SW 1271 (cell line): Measurements from ENCODE around the gene EBLN1.

Experiments used
- DNase-seq, 2 experiments: peaks; one replicate each; lab custom pipeline; 2025; lab: John Stamatoyannopoulos, UW

The EBLN1 gene

DNA sequence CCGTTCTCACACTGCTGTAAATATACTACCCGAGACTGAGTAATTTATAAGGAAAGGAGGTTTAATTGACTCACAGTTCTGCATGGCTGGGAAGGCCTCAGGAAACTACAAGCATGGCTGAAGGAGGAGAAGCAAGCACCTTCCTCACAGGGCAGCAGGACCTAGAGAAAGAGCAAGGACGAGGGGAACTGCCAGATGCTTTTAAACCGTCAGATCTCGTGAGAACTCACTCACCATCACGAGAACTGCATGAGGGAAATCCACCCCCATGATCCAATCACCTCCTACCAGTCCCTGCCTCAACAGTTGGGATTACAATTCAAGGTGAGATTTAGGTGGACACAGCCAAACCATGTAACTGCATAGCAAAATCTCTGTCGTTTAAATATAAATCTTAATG is at the start of gene EBLN1:
TSS of gene EBLN1 (minus strand) at position 174 of the 400 bp plus-strand sequence. CDS start 8,032 bp downstream, outside the sequence.
- DNase-seq = no peak

DNA sequence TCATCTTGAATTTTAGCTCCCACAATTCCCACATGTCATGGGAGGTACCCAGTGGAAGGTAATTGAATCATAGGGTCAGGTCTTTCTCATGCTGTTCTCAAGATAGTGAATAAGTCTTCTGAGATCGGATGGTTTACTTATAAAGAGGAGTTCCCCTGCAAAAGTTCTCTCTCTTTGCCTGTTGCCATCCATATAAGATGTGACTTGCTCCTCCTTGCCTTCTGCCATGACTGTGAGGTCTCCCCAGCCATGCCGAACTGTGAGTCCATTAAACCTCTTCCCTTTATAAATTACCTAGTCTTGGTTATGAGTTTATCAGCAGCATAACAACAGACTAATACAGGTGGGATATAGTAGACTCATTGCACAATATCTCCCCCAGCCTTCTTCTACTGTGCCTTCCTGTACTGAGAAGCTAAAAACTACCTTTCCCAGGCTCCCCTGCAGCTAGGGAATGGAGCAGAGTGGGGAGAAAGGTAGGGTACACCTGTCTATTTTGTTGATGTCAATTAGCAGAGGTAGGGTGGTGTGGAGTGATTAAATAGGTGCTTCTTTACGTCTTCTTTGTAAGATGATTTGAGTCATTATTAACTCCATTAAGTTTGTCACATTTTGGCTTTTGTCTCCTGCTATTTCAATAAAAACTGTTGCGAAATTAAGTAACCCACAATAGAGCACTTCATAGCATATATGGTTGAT is 48.2 kb upstream of the EBLN1 start:
- no peak for DNase-seq

DNA sequence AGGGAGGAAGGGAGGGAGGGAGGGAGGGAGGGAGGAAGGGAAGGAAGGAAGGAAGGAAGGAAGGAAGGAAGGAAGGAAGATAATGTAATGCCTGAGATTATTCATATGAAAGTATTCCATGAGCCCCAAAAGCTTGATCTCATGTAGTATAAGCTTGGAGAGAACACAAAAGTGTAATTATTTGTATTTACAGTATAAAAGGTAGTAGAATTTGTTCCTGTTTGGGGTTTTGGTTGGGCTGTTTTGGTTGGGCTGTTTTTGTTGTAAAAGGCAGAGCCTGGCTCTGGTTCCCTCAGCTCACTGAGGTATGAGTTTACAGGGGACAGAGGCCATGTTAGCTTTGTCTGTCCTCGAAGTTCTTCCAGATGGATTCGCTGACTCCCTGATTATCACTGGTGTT is 45.3 kb upstream of the EBLN1 start:
- no peak for DNase-seq

DNA sequence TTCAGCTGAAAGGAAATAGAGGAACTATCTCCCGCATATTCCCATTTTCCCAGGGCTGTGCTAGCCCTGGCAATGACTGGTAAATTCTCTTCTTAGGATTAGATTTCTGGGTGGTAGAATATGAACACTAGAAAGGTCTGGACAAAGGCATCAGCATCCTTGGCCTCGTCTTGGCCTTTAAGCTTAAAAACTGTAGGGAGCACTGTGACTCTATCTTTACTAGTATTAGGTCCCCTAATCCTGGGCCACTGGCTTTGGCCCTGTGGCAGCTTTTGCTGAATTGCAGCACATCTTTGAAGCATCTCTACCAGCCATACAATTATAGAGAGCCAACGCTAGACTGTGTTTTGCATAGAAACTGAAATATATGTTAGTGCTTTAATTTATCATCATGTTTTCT is 41.5 kb upstream of the EBLN1 start:
- no peak for DNase-seq

DNA sequence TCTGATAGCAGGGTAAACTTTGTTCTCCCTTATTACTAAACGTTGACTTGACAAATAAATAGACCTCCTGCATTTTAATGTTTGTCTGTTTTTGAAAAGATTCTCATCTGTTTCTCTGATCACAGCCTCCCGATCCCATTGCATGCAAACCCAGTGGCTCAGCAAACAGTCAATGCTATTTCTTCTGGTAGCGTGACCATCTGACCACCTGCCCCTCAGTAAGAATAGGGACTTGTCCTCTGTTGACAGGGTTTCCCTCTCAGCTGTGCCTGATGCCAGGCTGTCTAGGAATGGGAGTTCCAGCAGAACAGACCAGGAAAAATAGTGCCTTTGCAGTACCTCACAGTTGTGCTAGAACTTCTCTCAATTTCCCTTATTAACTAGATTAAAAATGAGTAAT is 40.7 kb upstream of the EBLN1 start:
- DNase-seq = no peak

DNA sequence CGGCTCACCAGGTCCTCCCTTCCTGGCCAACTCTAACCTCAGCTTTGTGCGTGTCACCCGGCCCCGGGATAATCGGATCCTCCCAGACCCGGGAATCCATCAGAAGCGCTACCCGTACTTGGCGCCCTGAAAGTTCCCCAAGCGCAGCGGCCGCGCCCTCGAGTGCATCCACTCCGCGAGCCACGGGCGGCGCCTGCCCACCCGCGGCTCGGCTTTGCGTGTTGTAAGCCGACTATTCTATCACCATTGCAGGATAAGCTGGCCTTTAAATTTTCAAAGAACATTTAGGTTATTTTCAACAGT is 35.7 kb upstream of the EBLN1 start:
- no peak for DNase-seq

DNA sequence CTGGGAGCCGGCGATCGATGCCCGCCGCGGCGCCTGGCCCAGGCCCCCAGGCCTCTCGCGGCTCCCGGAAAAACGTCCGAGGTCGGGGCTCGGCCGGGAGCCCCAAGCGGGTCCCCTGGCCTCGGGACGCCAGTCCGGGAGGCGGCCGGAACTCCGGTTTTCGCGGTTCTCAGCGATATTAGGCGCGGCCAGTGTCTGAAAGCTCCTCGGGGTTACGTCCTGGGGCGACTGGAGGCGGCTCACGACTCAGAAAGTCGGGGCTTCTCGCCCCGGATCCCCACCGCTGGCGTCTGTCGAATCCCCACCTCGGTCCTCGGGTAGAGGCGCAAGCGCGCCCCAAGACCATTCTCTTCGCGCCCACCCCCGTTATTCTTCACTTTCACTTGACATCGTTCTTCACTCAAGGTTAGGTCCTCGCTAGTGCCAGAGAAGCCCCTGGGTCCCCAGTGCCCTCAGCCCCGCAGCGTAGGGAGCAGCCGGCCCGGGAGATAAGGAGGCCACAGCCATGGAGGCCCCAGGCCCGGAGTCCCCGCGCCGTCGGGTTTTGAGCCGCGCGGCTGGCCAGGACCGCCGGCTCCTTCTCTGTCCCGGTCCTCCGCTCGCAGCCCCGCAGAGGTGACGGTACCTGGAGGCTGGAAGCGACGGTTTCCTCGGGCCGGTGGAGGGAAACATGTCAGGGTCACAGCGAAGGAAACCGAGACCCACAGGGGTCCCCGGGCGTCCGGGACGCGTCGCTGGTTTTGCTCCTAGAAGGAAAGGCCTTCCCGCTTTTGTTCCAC is 35.2 kb upstream of the EBLN1 start:
- no peak for DNase-seq

DNA sequence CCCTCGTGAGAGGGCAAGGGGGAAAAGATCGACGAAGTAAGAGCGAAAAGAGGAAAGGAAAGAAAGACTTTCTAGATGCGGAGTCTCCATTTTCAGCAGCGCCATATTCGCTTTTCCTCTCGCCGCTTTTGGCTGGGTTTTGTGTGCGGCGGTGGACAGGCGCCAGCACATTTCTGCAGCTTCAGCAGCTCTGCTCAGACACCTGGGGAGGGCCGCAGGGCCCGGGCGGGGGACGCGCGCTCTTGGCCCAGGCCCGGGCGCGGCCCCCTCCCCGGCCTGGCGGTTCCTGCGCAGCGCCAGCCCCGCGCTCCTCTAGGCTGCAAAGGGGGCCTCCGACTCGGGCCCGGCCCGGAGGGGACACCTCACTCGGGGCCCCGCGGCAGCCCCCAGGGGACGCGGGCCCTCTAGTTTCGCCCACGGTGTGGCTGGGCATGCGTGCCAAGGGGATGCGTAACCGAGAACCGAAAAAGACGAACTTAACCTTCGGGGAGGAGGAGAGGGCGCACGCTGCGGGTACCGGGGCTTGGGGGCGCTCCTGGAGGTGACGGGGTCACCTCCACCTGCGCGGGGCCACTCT is 34.5 kb upstream of the EBLN1 start:
- DNase-seq = no peak

DNA sequence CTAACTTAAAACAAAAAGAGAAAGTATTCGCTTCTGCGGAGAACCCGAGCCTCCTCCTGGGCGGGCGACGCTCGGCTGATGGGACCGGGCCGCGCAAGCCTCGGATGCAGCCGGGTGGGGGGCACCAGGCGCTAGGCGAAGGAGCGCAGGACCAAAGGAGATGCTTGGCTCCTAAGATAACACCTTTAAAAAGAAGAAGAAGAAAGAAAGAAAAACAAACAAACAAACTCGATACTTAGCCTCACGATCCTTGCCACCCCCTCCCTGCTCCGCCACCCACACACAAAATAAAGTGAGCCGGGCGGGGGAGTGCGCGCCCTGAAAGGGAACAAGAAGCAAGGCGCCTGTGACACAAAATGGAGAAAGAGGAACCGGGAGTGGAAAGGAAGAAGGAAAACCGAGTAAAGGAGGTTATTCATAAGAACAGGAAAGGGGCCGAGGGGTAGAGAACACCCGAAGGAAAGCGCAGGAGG is 34.0 kb upstream of the EBLN1 start:
- no peak for DNase-seq

DNA sequence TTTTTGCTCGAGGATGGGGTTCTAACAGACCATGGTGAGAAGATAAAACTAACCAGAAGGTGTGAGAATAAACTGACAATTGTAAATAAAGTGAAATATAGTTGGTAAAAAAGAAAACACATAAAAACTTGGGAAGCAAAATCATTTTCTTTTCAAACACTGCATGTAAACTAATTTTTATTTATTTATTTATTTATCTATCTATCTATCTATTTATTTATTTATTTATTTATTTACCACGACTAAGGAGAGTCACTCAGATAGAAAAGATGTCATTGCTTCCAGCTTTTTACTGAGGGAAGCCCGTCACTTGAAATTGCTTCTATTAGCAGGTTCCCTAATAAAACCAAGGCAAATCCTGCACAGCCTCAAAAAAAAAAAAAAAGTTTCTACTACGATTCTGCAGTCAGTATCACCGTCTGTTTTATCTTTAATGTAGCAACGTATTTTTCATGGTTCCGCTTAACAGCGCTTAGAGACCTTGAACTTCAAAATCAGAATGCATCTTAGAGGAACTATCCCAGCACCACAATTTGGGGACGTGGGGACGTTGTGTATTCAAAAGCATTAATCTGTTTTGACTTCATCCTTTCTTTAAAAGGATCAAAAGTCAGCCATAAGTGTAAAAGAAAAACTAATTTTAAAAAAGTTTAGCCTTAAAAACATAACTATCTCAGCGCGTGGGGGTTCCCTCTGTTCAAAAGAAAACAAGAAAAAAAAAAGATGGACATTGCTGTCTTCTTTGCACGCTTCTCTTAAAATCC is 33.3 kb upstream of the EBLN1 start:
- DNase-seq = no peak

DNA sequence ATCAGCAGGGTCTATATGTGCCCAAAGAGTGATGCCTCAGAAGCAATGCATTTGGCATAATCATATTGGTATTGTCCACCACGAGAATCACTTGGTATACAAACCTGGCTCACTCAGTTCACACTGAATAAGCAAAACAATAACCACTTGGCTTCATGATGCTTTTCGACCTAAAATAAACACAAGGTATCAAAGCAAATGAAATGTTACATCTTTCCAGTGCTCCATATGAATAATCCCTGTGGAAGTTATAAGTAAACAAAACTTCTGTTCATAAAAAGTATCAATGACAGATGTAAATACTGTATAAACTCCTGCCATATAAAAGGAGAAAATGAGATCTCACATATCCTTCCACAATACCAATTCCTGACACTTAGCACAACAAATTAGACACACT is 29.8 kb upstream of the EBLN1 start:
- DNase-seq = no peak

DNA sequence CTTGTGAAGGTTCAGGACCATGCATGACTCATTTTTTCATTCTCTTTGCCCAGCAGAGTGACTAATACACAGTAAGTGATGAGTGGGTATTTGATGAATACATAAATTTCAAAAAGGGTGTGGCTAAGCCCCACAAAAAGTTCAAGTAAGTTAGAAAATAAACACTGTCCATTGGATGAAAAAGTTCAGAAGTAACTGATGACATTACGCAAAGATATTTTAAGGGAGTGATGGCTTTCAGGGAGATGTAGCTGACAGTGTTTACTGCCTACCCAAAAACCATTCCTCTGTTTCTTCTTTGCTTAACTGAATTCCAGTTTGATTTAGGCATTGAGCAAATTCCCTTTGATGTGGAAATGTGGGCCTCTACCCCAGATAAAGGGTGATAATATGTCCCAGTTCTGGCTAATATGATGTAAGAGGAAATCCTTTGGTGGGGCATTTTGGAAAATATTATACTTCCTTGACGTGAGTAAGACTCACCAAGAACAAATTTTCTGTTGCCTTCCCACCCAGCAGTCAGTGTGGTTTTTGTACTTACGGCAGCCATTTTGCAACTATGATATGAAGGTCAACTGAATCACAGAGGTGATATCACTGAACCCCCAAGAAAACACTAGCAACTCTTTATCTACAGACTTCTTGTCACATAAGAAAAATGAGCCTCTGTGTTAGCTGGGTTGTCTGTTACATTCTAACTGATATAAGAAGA is 29.0 kb upstream of the EBLN1 start:
- DNase-seq = peak; percentile 62 to 78

DNA sequence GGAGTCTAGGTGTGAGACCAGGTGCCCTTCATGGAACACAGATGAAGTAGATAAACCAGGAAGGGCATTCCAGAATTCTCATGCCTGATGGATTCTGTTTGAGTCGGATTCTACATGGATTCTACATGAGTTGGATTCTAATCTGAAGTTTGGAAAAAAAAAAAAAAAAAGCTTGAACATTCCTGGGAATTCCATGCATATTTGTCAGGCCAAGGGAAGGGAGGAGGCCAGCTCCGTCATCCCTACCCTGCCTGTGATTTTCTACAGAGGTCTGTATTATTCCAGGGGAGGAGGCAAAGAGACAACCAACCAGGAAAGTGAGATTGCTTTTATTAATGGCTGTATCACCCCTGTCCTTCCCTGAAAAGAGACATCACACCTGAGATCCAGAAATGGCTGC is 27.8 kb upstream of the EBLN1 start:
- DNase-seq = peak; percentile 3 to 65

DNA sequence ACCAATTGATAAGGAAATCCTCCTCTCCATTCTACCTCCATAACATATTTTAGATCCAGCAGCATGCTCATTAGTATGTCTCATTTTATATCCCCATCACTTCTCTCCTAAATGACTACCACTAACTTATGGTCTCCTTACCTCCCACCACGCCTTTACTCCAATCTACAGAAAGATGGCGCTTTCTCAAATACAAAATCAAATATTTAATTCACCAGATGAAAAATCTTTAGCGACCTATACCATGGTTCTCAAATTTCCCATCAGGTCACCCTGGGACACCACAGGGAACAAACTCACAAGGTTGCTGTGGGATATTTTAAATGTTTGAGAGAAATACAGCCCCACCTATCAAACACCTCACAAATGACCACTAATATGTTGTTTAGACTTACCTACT is 27.0 kb upstream of the EBLN1 start:
- DNase-seq = no peak

DNA sequence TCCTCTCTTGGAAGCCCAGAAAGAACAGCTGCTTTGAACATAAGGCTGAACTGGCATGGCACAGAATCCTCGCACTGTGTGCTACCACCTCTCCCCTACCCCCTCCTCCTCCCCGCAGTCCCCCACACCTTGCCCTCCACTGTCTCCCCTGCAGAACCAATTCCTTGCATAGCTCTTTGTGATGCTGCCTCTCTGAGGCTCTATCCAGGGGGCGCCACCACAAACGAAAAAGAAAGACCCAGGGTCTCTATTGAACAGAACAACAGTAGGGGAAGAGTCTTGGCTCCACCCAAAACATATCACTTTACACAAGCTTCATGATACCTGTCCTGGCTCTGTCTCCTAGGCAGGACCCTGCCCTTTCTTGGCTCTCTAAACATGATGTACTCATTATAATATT is 26.2 kb upstream of the EBLN1 start:
- no peak for DNase-seq

DNA sequence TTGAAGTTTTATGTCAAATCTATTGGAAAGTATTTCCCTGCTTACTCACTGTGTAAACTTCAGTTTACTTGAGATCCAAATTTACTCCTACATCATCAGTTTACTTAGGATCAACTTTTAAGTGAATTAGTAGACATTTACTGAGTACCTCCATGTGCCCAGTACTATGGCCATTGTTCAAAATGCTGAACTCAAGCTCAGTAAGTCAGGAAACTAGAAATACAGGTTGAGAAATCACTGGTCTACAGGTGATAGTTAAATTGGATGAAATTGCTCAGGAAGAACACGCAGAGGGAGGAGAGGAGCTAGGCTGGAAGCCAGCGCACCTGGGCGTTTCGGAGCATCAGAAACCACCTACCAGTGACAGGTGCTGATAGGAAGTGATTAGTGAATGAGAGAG is 25.5 kb upstream of the EBLN1 start:
- DNase-seq = no peak

DNA sequence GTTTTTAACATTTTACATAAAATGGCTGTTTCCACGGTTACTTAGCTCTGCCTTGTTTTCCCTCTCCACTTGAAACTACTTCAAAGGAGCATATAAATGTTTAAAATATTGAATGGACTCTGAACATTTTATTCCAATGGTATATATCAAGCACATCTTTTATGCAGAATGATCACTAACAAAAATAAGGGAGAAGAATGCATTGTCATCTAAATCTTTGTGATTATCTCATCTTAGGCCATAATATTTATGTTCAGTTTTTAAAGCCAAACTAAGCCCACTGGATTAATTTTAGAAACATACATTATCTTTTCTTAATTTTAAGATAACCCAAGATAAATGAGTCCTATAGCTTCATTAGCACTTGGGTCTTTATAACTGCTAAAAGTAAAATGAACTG is 13.4 kb upstream of the EBLN1 start:
- DNase-seq = no peak

DNA sequence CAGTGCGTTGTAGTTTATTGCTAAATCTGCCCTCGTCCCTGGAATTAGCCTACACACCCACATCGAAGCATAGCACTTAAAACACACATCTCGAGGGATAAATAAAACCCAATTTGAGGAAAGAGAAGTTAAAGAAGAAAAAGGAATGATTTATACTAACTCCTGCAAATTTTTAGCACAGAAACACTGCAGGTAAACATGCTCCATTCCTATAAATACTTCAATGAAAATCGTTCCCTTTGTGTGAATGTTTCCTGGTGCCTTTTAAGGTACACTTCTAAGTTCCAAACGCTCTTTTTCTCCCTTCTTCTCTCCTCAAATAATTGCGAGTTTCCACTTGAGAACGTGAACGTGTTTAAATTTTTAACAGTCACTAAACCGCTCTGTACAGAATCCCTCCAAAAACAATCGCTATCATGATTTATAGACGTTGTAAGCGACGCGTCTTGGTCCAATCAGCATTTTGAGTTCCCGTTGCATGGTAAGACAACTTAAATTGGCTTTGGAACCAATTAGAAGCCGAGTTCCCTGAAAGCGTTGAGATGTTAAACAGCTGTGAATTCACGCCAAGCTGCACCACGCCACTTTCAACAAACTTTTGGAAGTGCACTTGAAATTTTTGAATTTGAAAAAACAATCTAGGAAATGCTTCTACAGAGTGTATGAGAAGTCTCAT is 12.5 kb upstream of the EBLN1 start:
- DNase-seq = peak in 1 of 2 experiments; percentile 2

DNA sequence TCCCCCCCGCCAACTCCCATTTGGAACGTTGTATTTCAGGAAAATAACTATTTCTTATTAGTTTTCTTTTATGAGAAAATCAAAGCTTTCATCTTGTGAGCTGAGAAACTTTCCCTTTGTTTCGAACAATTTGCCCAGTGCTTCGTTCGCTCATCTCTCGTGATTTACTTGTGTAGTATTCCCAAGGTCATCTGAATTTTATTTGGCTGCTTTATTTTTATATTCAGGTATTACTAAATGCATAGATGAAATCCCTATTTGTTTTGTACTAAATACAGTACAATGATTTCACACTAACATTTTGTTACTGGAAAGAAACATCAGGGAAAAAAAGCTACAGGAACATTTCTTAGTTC is 12.0 kb upstream of the EBLN1 start:
- DNase-seq = no peak

DNA sequence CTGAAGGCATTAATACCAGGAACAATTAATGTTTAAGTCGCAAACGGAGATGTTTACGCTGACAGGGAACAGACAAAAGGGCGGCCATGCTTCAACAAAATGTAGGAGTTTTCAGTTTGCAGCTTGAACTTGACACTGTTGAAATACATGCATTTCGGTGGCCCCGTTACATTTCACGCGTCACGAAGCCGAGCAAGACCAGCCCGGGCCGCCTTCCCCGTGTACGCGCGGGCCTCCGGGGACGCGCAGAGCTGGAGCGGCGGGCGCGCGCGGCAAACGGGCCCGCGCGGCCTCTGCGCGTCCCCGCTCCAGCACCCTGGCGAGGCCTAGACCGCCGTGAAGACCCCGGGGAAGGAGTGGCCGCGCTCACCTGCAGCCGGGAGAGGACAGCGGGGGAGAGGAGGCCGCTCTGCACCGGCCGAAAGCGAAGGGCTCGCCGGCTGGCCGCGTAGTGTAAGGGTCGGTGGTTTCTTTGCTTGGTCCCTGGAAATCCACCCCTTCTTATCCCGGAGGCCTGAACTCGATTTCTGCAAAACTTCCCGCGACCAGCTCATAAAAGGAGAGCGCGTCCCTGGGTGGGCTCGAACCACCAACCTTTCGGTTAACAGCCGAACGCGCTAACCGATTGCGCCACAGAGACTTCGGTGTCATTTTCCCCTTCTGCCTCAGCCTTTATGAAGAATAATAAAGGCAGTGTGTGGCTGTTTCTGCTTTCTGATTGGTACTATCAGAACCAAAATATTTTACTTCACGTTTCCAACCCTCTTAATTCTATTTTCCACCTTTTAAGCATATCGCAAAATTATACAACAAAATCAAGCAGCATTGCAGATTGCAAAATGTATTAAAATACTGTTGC is 11.4 kb upstream of the EBLN1 start:
- peak; percentile 53 to 80 for DNase-seq
